Measurements from ENCODE around the gene CAPN10. TPM values are rescaled to one million over a fixed set of nuclear protein-coding genes. Genes with fewer than 3 reads are reported as not detected.

The CAPN10 gene
- polyA plus RNA-seq, 1 donor (not counting 4 experiments of a cell fraction or from before 2014, with no cell fraction given), result 7.1 TPM

- no peaks in the 10 kb centered on the region for H3K79me2 ChIP-seq (ENCODE audit: control insufficient read depth, insufficient read depth, low read length)
- H3K4me3 ChIP-seq (ENCODE audit: control insufficient read depth in 2 of 3, extremely low read depth in 1 of 3, insufficient read depth in 2 of 3, low read depth in 1 of 3, low read length in 3 of 3), result no peak overlapping the region
- H2AFZ ChIP-seq (ENCODE audit: control insufficient read depth, low read length), result no peak overlapping the region
- DNase-seq (ENCODE audit: low read depth, low spot score) (no peak), FAIRE-seq (no peak)
- no peak overlapping the region for H3K4me2 ChIP-seq (ENCODE audit: control insufficient read depth, extremely low read depth, insufficient read depth, low read depth, low read length)
- H3K9me1 ChIP-seq (ENCODE audit: control insufficient read depth, extremely low read depth, insufficient read depth, low read length), result no peaks in the 10 kb centered on the region
- no peaks in the 10 kb centered on the region for H3K9me3 ChIP-seq (ENCODE audit: control insufficient read depth, low read depth, low read length)
- H4K20me1 ChIP-seq (ENCODE audit: control insufficient read depth, extremely low read depth, insufficient read depth, low read length), result no peaks in the 10 kb centered on the region
- H3K27me3 ChIP-seq (ENCODE audit: control insufficient read depth, extremely low read depth, insufficient read depth, low read length), result no peaks in the 10 kb centered on the region
- dilution Hi-C loops (cut with MboI; ENCODE audit: extremely low pct_ligation_motif_present, low sequenced_read_pairs), result no loop called here
- TF ChIP-seq EZH2 (IDR thresholded peaks at IDR 0.05; ENCODE audit: low read length) (no peak), CTCF (optimal IDR thresholded peaks at IDR 0.05 in 1 of 3, IDR thresholded peaks at IDR 0.05 in 1 of 3, conservative IDR thresholded peaks at IDR 0.05 in 1 of 3; ENCODE audit: extremely low read depth in 1 of 3, insufficient read depth in 2 of 3, low read length in 3 of 3) (no peak)
- no peaks in the 10 kb centered on the region for H3K4me1 ChIP-seq (ENCODE audit: control insufficient read depth, extremely low read depth, insufficient read depth, low read length)
- H3K36me3 ChIP-seq (ENCODE audit: control insufficient read depth in 2 of 2, extremely low read depth in 1 of 2, insufficient read depth in 2 of 2, low read length in 2 of 2), result no peaks in the 10 kb centered on the region
- H3K9ac ChIP-seq (ENCODE audit: control insufficient read depth, extremely low read depth, insufficient read depth, low read length), result no peak overlapping the region
- H3K27ac ChIP-seq (ENCODE audit: control insufficient read depth, insufficient read depth, low read length), result no peak overlapping the region
Observed at GRCh38 chr2:240620859-240621258, 34.3 kb downstream of the CAPN10 start.

GRCh38 chr2:240622060-240622411 lies 35.5 kb downstream of the CAPN10 start:
- Histone ChIP-seq H3K4me1 (ENCODE audit: control insufficient read depth, extremely low read depth, insufficient read depth, low read length) (no peaks in the 10 kb centered on the region), H3K79me2 (ENCODE audit: control insufficient read depth, insufficient read depth, low read length) (no peaks in the 10 kb centered on the region), H3K4me3 (ENCODE audit: control insufficient read depth in 2 of 3, extremely low read depth in 1 of 3, insufficient read depth in 2 of 3, low read depth in 1 of 3, low read length in 3 of 3) (no peak overlapping the region), H3K9me1 (ENCODE audit: control insufficient read depth, extremely low read depth, insufficient read depth, low read length) (no peaks in the 10 kb centered on the region), H3K27me3 (ENCODE audit: control insufficient read depth, extremely low read depth, insufficient read depth, low read length) (no peaks in the 10 kb centered on the region), H3K27ac (ENCODE audit: control insufficient read depth, insufficient read depth, low read length) (no peak overlapping the region), H3K9ac (ENCODE audit: control insufficient read depth, extremely low read depth, insufficient read depth, low read length) (no peak overlapping the region), H3K9me3 (ENCODE audit: control insufficient read depth, low read depth, low read length) (no peaks in the 10 kb centered on the region), H3K36me3 (ENCODE audit: control insufficient read depth in 2 of 2, extremely low read depth in 1 of 2, insufficient read depth in 2 of 2, low read length in 2 of 2) (no peaks in the 10 kb centered on the region), H3K4me2 (ENCODE audit: control insufficient read depth, extremely low read depth, insufficient read depth, low read depth, low read length) (no peak overlapping the region), H4K20me1 (ENCODE audit: control insufficient read depth, extremely low read depth, insufficient read depth, low read length) (no peaks in the 10 kb centered on the region), H2AFZ (ENCODE audit: control insufficient read depth, low read length) (no peak overlapping the region)
- dilution Hi-C loops (cut with MboI; ENCODE audit: extremely low pct_ligation_motif_present, low sequenced_read_pairs), result no loop called here
- TF ChIP-seq CTCF (optimal IDR thresholded peaks at IDR 0.05 in 1 of 3, IDR thresholded peaks at IDR 0.05 in 1 of 3, conservative IDR thresholded peaks at IDR 0.05 in 1 of 3; ENCODE audit: extremely low read depth in 1 of 3, insufficient read depth in 2 of 3, low read length in 3 of 3) (no peak), EZH2 (IDR thresholded peaks at IDR 0.05; ENCODE audit: low read length) (no peak)
- FAIRE-seq (no peak), DNase-seq (ENCODE audit: low read depth, low spot score) (no peak)

Measured in keratinocyte (primary cell).